HL-60 (cell line): ENCODE measurements around the gene MAPK10.

ENCODE experiments used
- CTCF ChIP-seq: IDR thresholded peaks from one replicate; pipeline ENCODE4 v1.5.1; 2011; ENCODE audit warnings: low read length, control low read depth, inconsistent platforms; ENCODE audit not compliant: insufficient read depth
- GABPA ChIP-seq: IDR thresholded peaks from 2 replicates; pipeline ENCODE4 v1.6.1; 2012; ENCODE audit warnings: low read depth
- POLR2AphosphoS5 ChIP-seq: IDR thresholded peaks from 2 replicates; pipeline ENCODE4 v1.6.1; 2012; ENCODE audit warnings: low read depth
- TF ChIP-seq, protein P1 (sequence below): IDR thresholded peaks from 2 replicates; pipeline ENCODE4 v1.6.1; 2012; ENCODE audit warnings: low read depth; ENCODE audit not compliant: insufficient replicate concordance

DNA sequence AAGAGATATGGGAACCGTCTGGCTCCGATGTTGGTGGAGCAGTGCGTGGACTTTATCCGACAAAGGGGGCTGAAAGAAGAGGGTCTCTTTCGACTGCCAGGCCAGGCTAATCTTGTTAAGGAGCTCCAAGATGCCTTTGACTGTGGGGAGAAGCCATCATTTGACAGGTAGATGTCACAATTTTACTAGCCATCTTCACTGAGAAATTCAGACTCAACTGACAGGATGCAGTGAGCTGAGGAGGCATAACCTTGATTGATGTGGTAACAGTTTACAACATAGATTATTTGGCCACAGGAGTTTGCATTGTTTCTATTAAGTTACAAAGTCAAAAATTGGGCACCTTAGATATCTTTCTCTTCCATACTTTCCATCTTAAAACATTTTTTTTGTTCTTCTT lies 417.7 kb downstream of the MAPK10 start:
- TF ChIP-seq GABPA (no peak), CTCF (no peak), POLR2AphosphoS5 (no peak)
- TF ChIP-seq, protein P1, sequence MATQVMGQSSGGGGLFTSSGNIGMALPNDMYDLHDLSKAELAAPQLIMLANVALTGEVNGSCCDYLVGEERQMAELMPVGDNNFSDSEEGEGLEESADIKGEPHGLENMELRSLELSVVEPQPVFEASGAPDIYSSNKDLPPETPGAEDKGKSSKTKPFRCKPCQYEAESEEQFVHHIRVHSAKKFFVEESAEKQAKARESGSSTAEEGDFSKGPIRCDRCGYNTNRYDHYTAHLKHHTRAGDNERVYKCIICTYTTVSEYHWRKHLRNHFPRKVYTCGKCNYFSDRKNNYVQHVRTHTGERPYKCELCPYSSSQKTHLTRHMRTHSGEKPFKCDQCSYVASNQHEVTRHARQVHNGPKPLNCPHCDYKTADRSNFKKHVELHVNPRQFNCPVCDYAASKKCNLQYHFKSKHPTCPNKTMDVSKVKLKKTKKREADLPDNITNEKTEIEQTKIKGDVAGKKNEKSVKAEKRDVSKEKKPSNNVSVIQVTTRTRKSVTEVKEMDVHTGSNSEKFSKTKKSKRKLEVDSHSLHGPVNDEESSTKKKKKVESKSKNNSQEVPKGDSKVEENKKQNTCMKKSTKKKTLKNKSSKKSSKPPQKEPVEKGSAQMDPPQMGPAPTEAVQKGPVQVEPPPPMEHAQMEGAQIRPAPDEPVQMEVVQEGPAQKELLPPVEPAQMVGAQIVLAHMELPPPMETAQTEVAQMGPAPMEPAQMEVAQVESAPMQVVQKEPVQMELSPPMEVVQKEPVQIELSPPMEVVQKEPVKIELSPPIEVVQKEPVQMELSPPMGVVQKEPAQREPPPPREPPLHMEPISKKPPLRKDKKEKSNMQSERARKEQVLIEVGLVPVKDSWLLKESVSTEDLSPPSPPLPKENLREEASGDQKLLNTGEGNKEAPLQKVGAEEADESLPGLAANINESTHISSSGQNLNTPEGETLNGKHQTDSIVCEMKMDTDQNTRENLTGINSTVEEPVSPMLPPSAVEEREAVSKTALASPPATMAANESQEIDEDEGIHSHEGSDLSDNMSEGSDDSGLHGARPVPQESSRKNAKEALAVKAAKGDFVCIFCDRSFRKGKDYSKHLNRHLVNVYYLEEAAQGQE, result no peak
